Endothelial cell (in vitro differentiated cells): ENCODE measurements around the gene NR2F1-AS1. TPM values are rescaled to one million over a fixed set of nuclear protein-coding genes. Genes with fewer than 3 reads are reported as not detected.
A peak's percentile ranks its signal among the peaks of the same experiment; 100 is the strongest.

Experiments
- DNase-seq: peaks from one replicate; pipeline ENCODE4 v3.0.0; 2021; ENCODE audit warnings: low spot score
- H3K27ac Mint-ChIP-seq: one replicate; pipeline ENCODE4 v1.8.0; 2021; ENCODE audit warnings: mixed read lengths, inconsistent platforms; ENCODE audit not compliant: unreplicated experiment
- H3K27me3 Mint-ChIP-seq: one replicate; pipeline ENCODE4 v1.8.0; 2021; ENCODE audit warnings: mild to moderate bottlenecking, moderate library complexity, mixed read lengths, inconsistent platforms; ENCODE audit not compliant: unreplicated experiment
- H3K36me3 Mint-ChIP-seq: one replicate; pipeline ENCODE4 v1.8.0; 2021; ENCODE audit warnings: mild to moderate bottlenecking, low read depth, mixed read lengths, inconsistent platforms; ENCODE audit not compliant: unreplicated experiment
- H3K4me1 Mint-ChIP-seq: one replicate; pipeline ENCODE4 v1.8.0; 2021; ENCODE audit warnings: mild to moderate bottlenecking, mixed read lengths, inconsistent platforms; ENCODE audit not compliant: unreplicated experiment
- H3K4me3 Mint-ChIP-seq: one replicate; pipeline ENCODE4 v1.8.0; 2021; ENCODE audit warnings: mild to moderate bottlenecking, mixed read lengths, inconsistent platforms; ENCODE audit not compliant: unreplicated experiment
- H3K9me3 Mint-ChIP-seq: one replicate; pipeline ENCODE4 v1.8.0; 2021; ENCODE audit warnings: mixed read lengths, inconsistent platforms; ENCODE audit not compliant: unreplicated experiment
- CTCF ChIP-seq: fragments of 200-600 bp; sonication (generic); IDR thresholded peaks from one replicate; pipeline ENCODE4 v1.5.0; 2021; ENCODE audit warnings: antibody characterized with exemption; ENCODE audit not compliant: unreplicated experiment
- total RNA-seq: library from RNA; stranded (reverse); fragmentation: NEBNext Ultra II Directional; extraction: Animal tissue kit (Norgen Biotek cat#: 25700); gene quantifications from one replicate; pipeline ENCODE4 v1.2.1, GENCODE V29; 2021; ENCODE audit not compliant: unreplicated experiment

NR2F1-AS1 gene
- total RNA-seq, 1 donor from 2014 or later: 6.4 TPM

DNA sequence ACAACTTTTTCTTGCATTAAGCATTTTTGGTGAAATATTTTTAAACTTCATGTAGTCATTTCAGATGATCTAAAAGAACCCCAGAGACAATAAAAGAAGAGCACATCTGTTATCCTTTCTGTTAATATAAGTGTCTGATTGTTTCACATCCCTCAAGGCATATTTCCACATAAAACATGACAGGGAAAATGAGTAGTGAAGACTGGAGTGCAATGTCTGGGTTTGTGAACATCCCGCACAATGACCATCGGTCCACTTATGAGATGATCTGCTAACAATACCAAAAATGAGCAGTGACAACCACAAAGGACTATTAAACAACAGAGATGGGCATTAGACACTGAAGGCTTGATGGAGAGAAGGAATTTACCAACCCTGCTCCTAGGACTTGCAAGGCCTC, 209.1 kb downstream of the NR2F1-AS1 start:
- Mint-ChIP-seq H3K36me3 (peaks cover 3% of the 10 kb centered on the region), H3K4me1 (no peaks in the 10 kb centered on the region), H3K4me3 (no peak overlapping the region), H3K27me3 (peaks cover 2% of the 10 kb centered on the region), H3K9me3 (no peaks in the 10 kb centered on the region), H3K27ac (no peak overlapping the region)
- no peak for TF ChIP-seq CTCF
- DNase-seq: no peak

DNA sequence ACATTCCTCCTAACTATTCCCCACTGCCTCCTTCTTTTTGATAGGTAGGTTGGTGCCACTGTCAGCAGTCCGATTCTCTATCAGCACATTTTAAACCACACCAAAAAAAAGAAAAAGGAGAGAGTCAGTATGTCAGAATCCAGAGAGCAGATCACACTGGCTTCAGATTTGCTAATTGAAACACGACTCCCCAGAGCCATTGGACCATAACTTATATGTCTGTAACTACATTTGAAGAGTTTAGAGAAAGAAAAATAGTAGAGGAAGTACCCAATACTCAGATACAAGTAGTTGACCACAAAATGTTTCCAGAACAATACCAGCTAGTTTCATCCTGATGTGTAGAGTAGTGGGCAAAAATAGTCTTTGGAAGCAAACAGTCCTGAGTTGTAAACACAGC, 216.6 kb downstream of the NR2F1-AS1 start:
- H3K27ac Mint-ChIP-seq: no peak overlapping the region
- H3K27me3 Mint-ChIP-seq: no peaks in the 10 kb centered on the region
- no peaks in the 10 kb centered on the region for H3K9me3 Mint-ChIP-seq
- peaks cover 11% of the 10 kb centered on the region for H3K4me1 Mint-ChIP-seq
- H3K36me3 Mint-ChIP-seq: no peaks in the 10 kb centered on the region
- no peak for TF ChIP-seq CTCF
- no peak for DNase-seq
- H3K4me3 Mint-ChIP-seq: no peak overlapping the region

DNA sequence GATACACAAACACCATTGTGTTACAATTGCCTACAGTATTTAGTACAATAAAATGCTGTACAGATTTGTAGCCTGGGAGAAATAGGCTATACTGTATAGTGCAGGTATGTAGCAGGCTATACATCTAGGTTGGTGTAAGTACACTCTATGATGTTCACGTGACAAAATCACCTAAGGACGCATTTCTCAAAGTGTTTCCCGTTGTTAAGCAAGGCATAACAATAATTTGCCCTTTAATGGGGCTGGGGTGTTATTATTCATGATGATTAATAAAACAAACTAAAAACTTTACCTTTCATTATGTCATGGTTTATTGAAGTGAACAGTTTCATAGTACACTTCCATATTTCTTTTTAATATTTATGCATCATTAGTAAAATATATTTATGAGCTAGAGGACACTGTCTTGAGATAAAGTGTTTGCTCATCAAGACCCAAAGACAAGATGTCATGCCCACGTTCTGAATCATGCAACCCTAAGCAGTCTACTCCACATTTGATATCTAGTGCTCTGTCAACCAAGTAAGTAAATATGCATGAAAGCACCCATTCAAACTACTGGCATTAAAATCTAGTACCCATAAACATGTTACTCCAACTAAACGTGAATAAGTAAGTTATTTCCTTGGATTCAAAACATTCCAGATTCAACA, 220.5 kb downstream of the NR2F1-AS1 start:
- Mint-ChIP-seq H3K27ac (peak overlapping the region; percentile 96), H3K27me3 (no peaks in the 10 kb centered on the region), H3K4me3 (no peak overlapping the region), H3K36me3 (no peaks in the 10 kb centered on the region), H3K4me1 (peaks cover 25% of the 10 kb centered on the region), H3K9me3 (no peaks in the 10 kb centered on the region)
- TF ChIP-seq CTCF: no peak
- DNase-seq: no peak

GRCh38 chr5:93359960-93360305, 221.1 kb downstream of the NR2F1-AS1 start:
- no peak for DNase-seq
- Mint-ChIP-seq H3K4me3 (peak overlapping the region; percentile 57), H3K4me1 (peaks cover 26% of the 10 kb centered on the region), H3K27me3 (no peaks in the 10 kb centered on the region), H3K27ac (peak overlapping the region; percentile 96), H3K9me3 (no peaks in the 10 kb centered on the region), H3K36me3 (no peaks in the 10 kb centered on the region)
- TF ChIP-seq CTCF: no peak

Other genes with a start within 250 kb of the NR2F1-AS1 start
- 2.1 TPM for gene NR2F1, start 2.0 kb upstream of the NR2F1-AS1 start, total RNA-seq
- gene POU5F2, start 160.4 kb upstream of the NR2F1-AS1 start, total RNA-seq: 0.64 TPM